T-cell (primary cell): ENCODE data around the gene AKR7A2. TPM values are rescaled to one million over a fixed set of nuclear protein-coding genes. Genes with fewer than 3 reads are reported as not detected.
A peak's percentile ranks its signal among the peaks of the same experiment; 100 is the strongest.

Experiments
- ATAC-seq, 4 experiments: fragments of 200-7000 bp in 3 of 4; fragments of 150-1000 bp in 1 of 4; cut with Tn5 transposase; replicated peaks in 1 of 4; 1 replicate in 3 of 4; 2 replicates in 1 of 4; pipeline ENCODE4 v1.10.0; 2021; ENCODE audit warnings: moderate library complexity in 3 of 4, mild to moderate bottlenecking in 2 of 4, moderate number of reproducible peaks in 1 of 4
- CTCF ChIA-PET, 2 donors: fragments of 300-600 bp; sonication (Branson Sonifier 250); formaldehyde crosslinking; loops; one replicate each; lab custom pipeline; 2022; ENCODE audit warnings: antibody characterized with exemption in 2 of 2; lab: Charles Lee
- POLR2A ChIA-PET, 2 donors: fragments of 300-600 bp; sonication (Branson Sonifier 250); formaldehyde crosslinking; loops; one replicate each; lab custom pipeline; 2022; ENCODE audit warnings: antibody characterized with exemption in 2 of 2; lab: Charles Lee
- DNase-seq, 35 experiments: peaks; one replicate each; pipeline versions ENCODE4 v3.0.0 to v3.0.0-alpha.2; 2013 to 2023
- H3K27ac ChIP-seq: one replicate; pipeline ENCODE4 v1.5.1; 2013; ENCODE audit warnings: low read length
- H3K27me3 ChIP-seq, 2 experiments: replicated peaks in 1 of 2; 1 replicate in 1 of 2; 2 replicates in 1 of 2; pipeline versions ENCODE4 v1.6.1 to v1.7.0; 2013; ENCODE audit warnings: low read length in 1 of 2, mixed read lengths in 1 of 2; ENCODE audit not compliant: control insufficient read depth in 2 of 2, insufficient read depth in 2 of 2; ENCODE audit errors: extremely low read depth in 1 of 2
- H3K36me3 ChIP-seq, 2 donors: 1 replicate in 1 of 2; 2 replicates in 1 of 2; pipeline versions ENCODE4 v1.6.1 to v1.7.0; 2013; ENCODE audit warnings: low read length in 1 of 2; ENCODE audit not compliant: control insufficient read depth in 2 of 2, insufficient read depth in 1 of 2; ENCODE audit errors: extremely low read depth in 1 of 2
- H3K4me1 ChIP-seq, 2 experiments: 1 replicate in 1 of 2; 2 replicates in 1 of 2; pipeline versions ENCODE4 v1.6.1 to v1.7.0; 2013; ENCODE audit warnings: low read length in 2 of 2, mixed read lengths in 1 of 2; ENCODE audit not compliant: insufficient read depth in 2 of 2, control insufficient read depth in 1 of 2; ENCODE audit errors: extremely low read depth in 1 of 2
- H3K4me3 ChIP-seq, 2 donors: 1 replicate in 1 of 2; 2 replicates in 1 of 2; pipeline versions ENCODE4 v1.5.1 to v1.7.0; 2013; ENCODE audit warnings: mild to moderate bottlenecking in 2 of 2, low read length in 1 of 2, moderate library complexity in 1 of 2; ENCODE audit not compliant: control insufficient read depth in 1 of 2; ENCODE audit errors: extremely low read depth in 1 of 2
- H3K9me3 ChIP-seq: 2 replicates; pipeline ENCODE4 v1.7.0; 2013
- H3K27ac Mint-ChIP-seq, 2 donors: one replicate each; pipeline ENCODE4 v1.8.0; 2020 to 2021; ENCODE audit warnings: mild to moderate bottlenecking in 2 of 2, mixed read lengths in 2 of 2
- H3K27me3 Mint-ChIP-seq, 2 donors: one replicate each; pipeline ENCODE4 v1.8.0; 2021 to 2022; ENCODE audit warnings: mixed read lengths in 2 of 2
- H3K36me3 Mint-ChIP-seq: one replicate; pipeline ENCODE4 v1.8.0; 2021; ENCODE audit warnings: mixed read lengths
- H3K4me1 Mint-ChIP-seq, 3 donors: one replicate each; pipeline ENCODE4 v1.8.0; 2020 to 2022; ENCODE audit warnings: mixed read lengths in 3 of 3, mild to moderate bottlenecking in 1 of 3
- H3K4me3 Mint-ChIP-seq, 3 donors: one replicate each; pipeline ENCODE4 v1.8.0; 2020 to 2022; ENCODE audit warnings: mild to moderate bottlenecking in 3 of 3, mixed read lengths in 3 of 3, moderate library complexity in 3 of 3
- H3K9me3 Mint-ChIP-seq, 3 donors: one replicate each; pipeline ENCODE4 v1.8.0; 2020 to 2022; ENCODE audit warnings: mixed read lengths in 3 of 3
- WGBS: methylation state at CpG from one replicate; pipeline ENCODE4 v1.1.5; 2013; ENCODE audit warnings: missing lambda C conversion rate; ENCODE audit not compliant: insufficient coverage; 5-methylcytosine and 5-hydroxymethylcytosine counted together
- total RNA-seq, 35 experiments: library from RNA in 6 of 35; stranded (reverse) in 6 of 35; fragments of 120-200 nt in 1 of 35; gene quantifications; one replicate each; pipeline versions ENCODE4 v1.2.1 to v1.2.4 and lab custom pipeline; 2013 to 2026

AKR7A2 gene
- total RNA-seq, 5 donors from 2014 or later (not counting 1 experiment from before 2014, with no cell fraction given): 20.8 to 35.4 (median 32.0) TPM

GRCh38 chr1:19345391-19345790 lies 33.4 kb upstream of the AKR7A2 start:
- Mint-ChIP-seq H3K36me3 (peaks cover 43% of the 10 kb centered on the region), H3K9me3 (no peaks in the 10 kb centered on the region), H3K4me3 (no peak overlapping the region), H3K27ac (no peak overlapping the region), H3K4me1 (peaks cover 0 to 7% (median 6%) of the 10 kb centered on the region in 3 donors), H3K27me3 (no peaks in the 10 kb centered on the region)
- POLR2A ChIA-PET: no interaction called here
- ATAC-seq: no peak
- H3K36me3 ChIP-seq: peaks cover 38 to 86% of the 10 kb centered on the region in 2 donors
- H3K27ac ChIP-seq: no peak overlapping the region
- H3K4me3 ChIP-seq: no peak overlapping the region
- peaks cover 0 to 11% of the 10 kb centered on the region in 2 experiments for H3K4me1 ChIP-seq
- no peak for DNase-seq
- H3K27me3 ChIP-seq: no peaks in the 10 kb centered on the region
- 96% methylated on average over 8 of the region's 8 CpGs for WGBS
- H3K9me3 ChIP-seq: no peaks in the 10 kb centered on the region
- CTCF ChIA-PET: interaction anchor here (0.6 to 1.0 kb wide), 3 partner anchors 18 to 245 kb away, joined by 3 to 7 read pairs (median 3); no protein-coding TSS in a partner anchor

GRCh38 chr1:19344831-19345230 lies 32.9 kb upstream of the AKR7A2 start:
- H3K4me3 Mint-ChIP-seq: no peak overlapping the region
- Histone ChIP-seq H3K9me3 (no peaks in the 10 kb centered on the region), H3K27ac (no peak overlapping the region), H3K27me3 (no peaks in the 10 kb centered on the region), H3K4me3 (no peak overlapping the region), H3K4me1 (peaks cover 0 to 11% of the 10 kb centered on the region in 2 experiments), H3K36me3 (peaks cover 44 to 86% of the 10 kb centered on the region in 2 donors)
- H3K27me3 Mint-ChIP-seq: no peaks in the 10 kb centered on the region
- ATAC-seq: no peak
- WGBS: 100% methylated on average over 6 of the region's 11 CpGs
- ChIA-PET POLR2A (no interaction called here), CTCF (interaction anchor here (0.8 to 1.2 kb wide), 3 partner anchors 9 to 245 kb away, joined by 3 to 7 read pairs (median 4); no protein-coding TSS in a partner anchor)
- no peaks in the 10 kb centered on the region for H3K9me3 Mint-ChIP-seq
- DNase-seq: no peak
- H3K27ac Mint-ChIP-seq: peak overlapping the region in 1 of 2 donors; percentile 58
- peaks cover 39% of the 10 kb centered on the region for H3K36me3 Mint-ChIP-seq
- peaks cover 0 to 7% (median 6%) of the 10 kb centered on the region in 3 donors for H3K4me1 Mint-ChIP-seq

DNA sequence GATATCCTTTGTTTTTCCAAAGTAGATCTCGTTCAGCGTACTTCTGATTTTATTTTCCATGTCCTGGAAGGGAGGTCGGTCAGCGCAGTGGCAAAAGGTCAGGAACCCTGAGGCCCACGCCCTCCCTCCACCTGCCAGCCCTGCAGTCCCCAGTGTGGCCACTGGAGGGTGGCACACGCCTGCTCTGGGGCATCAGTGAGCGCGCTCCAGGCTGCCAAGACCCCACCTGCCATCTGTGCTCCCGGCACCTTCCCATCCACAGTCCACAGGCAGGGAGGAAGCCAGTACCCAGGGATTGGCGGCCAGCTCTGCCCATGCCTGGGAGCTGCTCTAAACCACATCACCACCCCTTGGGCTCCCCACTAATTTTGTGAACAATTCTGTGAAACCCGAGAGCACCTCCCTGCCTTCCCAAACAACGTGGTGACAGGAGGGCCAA lies 32.4 kb upstream of the AKR7A2 start:
- peaks cover 39% of the 10 kb centered on the region for H3K36me3 Mint-ChIP-seq
- Histone ChIP-seq H3K36me3 (peaks cover 48 to 86% of the 10 kb centered on the region in 2 donors), H3K4me1 (peaks cover 0 to 11% of the 10 kb centered on the region in 2 experiments), H3K4me3 (no peak overlapping the region), H3K9me3 (no peaks in the 10 kb centered on the region), H3K27me3 (no peaks in the 10 kb centered on the region), H3K27ac (no peak overlapping the region)
- H3K4me1 Mint-ChIP-seq: peaks cover 0 to 7% (median 6%) of the 10 kb centered on the region in 3 donors
- POLR2A ChIA-PET: no interaction called here
- CTCF ChIA-PET: interaction anchor here (0.8 to 1.2 kb wide), 4 partner anchors 9 to 246 kb away, joined by 3 to 7 read pairs (median 4); no protein-coding TSS in a partner anchor
- H3K27ac Mint-ChIP-seq: peak overlapping the region; percentile 58 to 69
- DNase-seq: peak in 28 of 35 experiments; percentile 6 to 58 (median 28)
- H3K4me3 Mint-ChIP-seq: no peak overlapping the region
- H3K9me3 Mint-ChIP-seq: no peaks in the 10 kb centered on the region
- no peaks in the 10 kb centered on the region for H3K27me3 Mint-ChIP-seq
- WGBS: 81% methylated on average over 12 of the region's 12 CpGs
- peak; percentile 58 to 64 (median 60) for ATAC-seq

DNA sequence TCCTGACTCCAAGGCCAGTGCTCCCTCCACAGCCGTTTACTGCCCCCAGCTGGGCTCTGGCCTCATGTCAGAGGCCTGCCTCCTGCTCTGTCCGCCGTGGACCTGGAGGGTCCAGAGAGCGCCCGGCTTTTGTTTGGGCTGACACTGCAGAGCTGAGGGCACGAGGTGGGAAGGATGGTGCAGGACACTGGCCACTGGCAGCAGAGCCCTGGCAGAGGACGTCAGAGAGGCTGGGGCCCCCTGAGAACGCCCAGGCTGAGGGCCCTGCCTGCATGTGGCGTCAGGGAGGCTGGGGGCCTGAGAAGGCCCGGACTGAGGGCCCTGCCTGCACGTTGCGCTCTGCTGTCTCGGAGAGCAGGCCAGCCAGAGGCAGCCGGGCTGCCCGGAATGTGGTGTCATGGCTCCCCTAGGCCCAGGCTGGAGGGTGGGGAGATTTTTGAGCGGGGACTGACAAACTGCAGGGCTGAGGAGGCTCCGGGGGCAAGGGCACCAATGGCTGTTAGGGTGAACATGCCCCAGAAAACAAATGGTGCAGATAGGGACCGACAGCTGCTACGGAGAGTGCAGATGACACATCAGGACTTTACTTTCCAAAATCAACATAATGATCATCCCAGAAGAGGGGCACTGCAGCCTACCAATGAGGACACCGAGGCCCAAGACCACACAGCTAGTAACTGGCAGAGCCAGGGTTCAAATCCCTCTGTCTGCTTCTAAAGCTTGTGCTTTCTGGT lies 31.8 kb upstream of the AKR7A2 start:
- H3K27ac ChIP-seq: no peak overlapping the region
- H3K9me3 ChIP-seq: no peaks in the 10 kb centered on the region
- ChIA-PET CTCF (interaction anchor here (1.0 to 1.2 kb wide), 3 partner anchors 10 to 238 kb away, joined by 3 to 4 read pairs (median 3); no protein-coding TSS in a partner anchor), POLR2A (no interaction called here)
- peaks cover 44 to 85% of the 10 kb centered on the region in 2 donors for H3K36me3 ChIP-seq
- Mint-ChIP-seq H3K4me3 (no peak overlapping the region), H3K27ac (peak overlapping the region in 1 of 2 donors; percentile 69), H3K36me3 (peaks cover 42% of the 10 kb centered on the region), H3K4me1 (peaks cover 0 to 7% (median 6%) of the 10 kb centered on the region in 3 donors), H3K27me3 (no peaks in the 10 kb centered on the region), H3K9me3 (no peaks in the 10 kb centered on the region)
- peaks cover 0 to 11% of the 10 kb centered on the region in 2 experiments for H3K4me1 ChIP-seq
- no peak overlapping the region for H3K4me3 ChIP-seq
- WGBS: 97% methylated on average over 18 of the region's 20 CpGs
- H3K27me3 ChIP-seq: no peaks in the 10 kb centered on the region
- ATAC-seq (no peak), DNase-seq (no peak)

GRCh38 chr1:19342894-19343616 lies 31.1 kb upstream of the AKR7A2 start:
- Histone ChIP-seq H3K9me3 (no peaks in the 10 kb centered on the region), H3K27ac (no peak overlapping the region), H3K27me3 (no peaks in the 10 kb centered on the region), H3K4me1 (peaks cover 0 to 11% of the 10 kb centered on the region in 2 experiments), H3K36me3 (peaks cover 44 to 83% of the 10 kb centered on the region in 2 donors), H3K4me3 (no peak overlapping the region)
- ChIA-PET CTCF (interaction anchor here in 1 of 2 donors (0.6 kb wide), 1 partner anchor 58 kb away, joined by 6 read pairs; no protein-coding TSS in a partner anchor), POLR2A (no interaction called here)
- H3K4me1 Mint-ChIP-seq: peaks cover 0 to 7% (median 6%) of the 10 kb centered on the region in 3 donors
- H3K9me3 Mint-ChIP-seq: no peaks in the 10 kb centered on the region
- H3K27me3 Mint-ChIP-seq: no peaks in the 10 kb centered on the region
- DNase-seq (no peak), ATAC-seq (no peak)
- peaks cover 45% of the 10 kb centered on the region for H3K36me3 Mint-ChIP-seq
- WGBS: 92% methylated on average over 19 of the region's 33 CpGs
- no peak overlapping the region for H3K27ac Mint-ChIP-seq
- no peak overlapping the region for H3K4me3 Mint-ChIP-seq
